Testis (tissue), 3 donors: ENCODE results near the gene GUF1. TPM values are rescaled to one million over a fixed set of nuclear protein-coding genes. Genes with fewer than 3 reads are reported as not detected.

ENCODE experiments used
- DNase-seq: peaks from one replicate; pipeline ENCODE4 v3.0.0-alpha.2; 2019
- H3K27ac ChIP-seq, 2 donors: fragments of 200-600 bp; sonication (generic); one replicate each; pipeline ENCODE4 v1.5.1; 2019
- H3K27me3 ChIP-seq: fragments of 200-600 bp; sonication (generic); one replicate; pipeline ENCODE4 v1.5.1; 2019
- H3K36me3 ChIP-seq: fragments of 200-600 bp; sonication (generic); one replicate; pipeline ENCODE4 v1.5.1; 2017; ENCODE audit warnings: low read depth; ENCODE audit errors: missing control alignments
- H3K4me1 ChIP-seq: fragments of 200-600 bp; sonication (generic); one replicate; pipeline ENCODE4 v1.5.1; 2019
- H3K4me3 ChIP-seq, 2 donors: fragments of 200-600 bp; sonication (generic); one replicate each; pipeline ENCODE4 v1.5.1; 2017 to 2019
- H3K9me3 ChIP-seq: fragments of 200-600 bp; sonication (generic); one replicate; pipeline ENCODE4 v1.5.1; 2017
- CTCF ChIP-seq, 3 experiments: fragments of 450-650 bp in 2 of 3; fragments of 200-600 bp in 1 of 3; sonication (generic) in 1 of 3; IDR thresholded peaks; one replicate each; pipeline ENCODE4 v1.5.1; 2016 to 2019; ENCODE audit warnings: antibody characterized with exemption in 3 of 3, mild to moderate bottlenecking in 2 of 3, moderate library complexity in 1 of 3
- POLR2A ChIP-seq: fragments of 450-650 bp; IDR thresholded peaks from one replicate; pipeline ENCODE4 v1.6.1; 2017; ENCODE audit warnings: antibody characterized with exemption, mild to moderate bottlenecking, moderate library complexity
- WGBS, 2 donors: methylation state at CpG; one replicate each; pipeline ENCODE4 v1.1.5; 2018; 5-methylcytosine and 5-hydroxymethylcytosine counted together
- intact Hi-C: fragments of 100-400 bp; cut with DNase I; formaldehyde crosslinking; loops from one replicate; pipeline ENCODE4 v1.15.1; 2023; ENCODE audit warnings: low total_unique reads
- polyA plus RNA-seq: library from polyadenylated mRNA; stranded (reverse); fragments of 350-450 nt; fragmentation: Illumina TruSeq; extraction: RNeasy Lipid Tissue Mini Kit (QIAGEN cat#74804); gene quantifications from one replicate; pipeline ENCODE4 v1.2.3, GENCODE V29; 2014; ENCODE audit warnings: low read depth, low replicate concordance; ENCODE audit not compliant: insufficient read depth
- total RNA-seq, 2 donors: library from RNA; depleted of rRNA; stranded (reverse); fragments of >200 nt; gene quantifications; one replicate each; pipeline ENCODE4 v1.2.3, GENCODE V29; 2016

Gene GUF1
- total and polyA plus RNA-seq, 3 donors from 2014 or later: 19.6 to 35.7 (median 22.4) TPM

GRCh38 chr4:44684648-44685047 lies 6.4 kb downstream of the GUF1 start:
- Histone ChIP-seq H3K4me1 (no peaks in the 10 kb centered on the region), H3K27me3 (no peaks in the 10 kb centered on the region), H3K4me3 (no peak overlapping the region), H3K9me3 (no peaks in the 10 kb centered on the region), H3K36me3 (no peaks in the 10 kb centered on the region), H3K27ac (no peak overlapping the region)
- intact Hi-C loops: no loop called here
- TF ChIP-seq POLR2A: no peak
- TF ChIP-seq CTCF (IDR thresholded peaks at IDR 0.05): no peak
- DNase-seq: no peak
- WGBS, 2 donors: 88 to 97% methylated on average over 1 of the region's 1 CpG

DNA sequence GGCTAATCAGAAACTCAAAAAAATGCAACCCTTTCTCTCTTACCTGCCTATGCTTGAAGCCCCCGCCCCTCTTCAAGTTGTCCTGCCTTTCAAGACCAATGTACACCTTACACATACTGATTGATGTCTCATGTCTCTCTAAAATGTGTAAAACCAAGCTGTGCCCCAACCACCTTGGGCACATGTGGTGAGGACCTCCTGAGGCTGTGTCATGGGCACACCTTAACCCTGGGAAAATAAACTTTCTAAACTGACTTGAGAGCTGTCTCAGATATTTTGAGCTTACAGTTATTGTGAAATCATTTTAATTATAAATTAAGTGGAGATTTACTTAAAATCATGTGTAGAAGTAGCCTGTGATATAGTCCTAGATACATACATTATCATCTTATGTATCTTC lies 22.2 kb downstream of the GUF1 start:
- no peak for TF ChIP-seq POLR2A
- TF ChIP-seq CTCF (IDR thresholded peaks at IDR 0.05): no peak
- no peaks in the 10 kb centered on the region for H3K27me3 ChIP-seq
- intact Hi-C loops: no loop called here
- no peak overlapping the region for H3K4me3 ChIP-seq
- no peaks in the 10 kb centered on the region for H3K9me3 ChIP-seq
- 95 to 96% methylated on average over 1 of the region's 1 CpG for WGBS, 2 donors
- DNase-seq: no peak
- H3K27ac ChIP-seq: no peak overlapping the region
- no peaks in the 10 kb centered on the region for H3K36me3 ChIP-seq
- no peaks in the 10 kb centered on the region for H3K4me1 ChIP-seq

DNA sequence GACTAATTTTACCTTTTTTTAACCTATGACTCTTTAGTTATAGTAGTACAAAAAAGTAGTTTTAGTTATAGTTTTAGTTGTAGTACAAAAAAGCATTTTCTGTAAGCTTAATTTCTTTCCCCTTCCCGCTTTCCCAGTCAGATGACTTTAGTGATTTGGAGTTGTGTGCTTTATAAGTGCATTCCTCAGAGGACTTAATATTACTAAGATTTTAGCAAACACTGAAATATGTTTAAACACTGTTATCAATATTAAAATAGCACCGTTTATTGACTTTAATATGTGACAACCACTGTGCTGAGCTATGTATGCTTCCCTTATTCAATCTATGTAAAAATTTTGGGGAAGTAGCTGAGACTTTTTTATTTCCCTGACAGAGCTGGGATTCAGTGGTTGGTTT lies 22.8 kb downstream of the GUF1 start:
- H3K27me3 ChIP-seq: no peaks in the 10 kb centered on the region
- H3K9me3 ChIP-seq: no peaks in the 10 kb centered on the region
- no peak overlapping the region for H3K4me3 ChIP-seq
- WGBS, 2 donors: 89 to 94% methylated on average over 2 of the region's 2 CpGs
- intact Hi-C loops: no loop called here
- H3K4me1 ChIP-seq: no peaks in the 10 kb centered on the region
- no peaks in the 10 kb centered on the region for H3K36me3 ChIP-seq
- no peak for DNase-seq
- H3K27ac ChIP-seq: no peak overlapping the region
- no peak for TF ChIP-seq POLR2A
- TF ChIP-seq CTCF (IDR thresholded peaks at IDR 0.05): no peak

- H3K4me1 ChIP-seq: no peaks in the 10 kb centered on the region
- intact Hi-C loops: no loop called here
Measured at GRCh38 chr4:44704673-44705072, 26.5 kb downstream of the GUF1 start.

More at GRCh38 chr4:44704673-44705072, 26.5 kb downstream of the GUF1 start:
- Histone ChIP-seq H3K27me3 (no peaks in the 10 kb centered on the region), H3K36me3 (no peaks in the 10 kb centered on the region), H3K9me3 (no peaks in the 10 kb centered on the region), H3K4me3 (no peak overlapping the region), H3K27ac (no peak overlapping the region)
- DNase-seq: no peak
- WGBS, 2 donors: 71 to 76% methylated on average over 4 of the region's 4 CpGs
- TF ChIP-seq CTCF (IDR thresholded peaks at IDR 0.05) (no peak), POLR2A (no peak)
